Measurements from ENCODE around the gene NR1D1.

The NR1D1 gene

GRCh38 chr17:40086150-40087044 lies 14.0 kb downstream of the NR1D1 start:
- no peaks in the 10 kb centered on the region for H3K4me1 ChIP-seq (ENCODE audit: control insufficient read depth, insufficient read depth, low read depth, low read length)
- H4K91ac ChIP-seq (ENCODE audit: low read length), result peak overlapping the region; percentile 62
- no peak overlapping the region for H3K4ac ChIP-seq (ENCODE audit: low read depth in 1 of 2, low read length in 2 of 2)
- no peak overlapping the region for H3K18ac ChIP-seq (ENCODE audit: low read depth in 1 of 2, low read length in 2 of 2)
- WGBS, result 77% methylated on average over 15 of the region's 17 CpGs
- peaks cover 62 to 79% of the 10 kb centered on the region in 2 experiments for H3K36me3 ChIP-seq (ENCODE audit: control insufficient read depth in 1 of 2, insufficient read depth in 2 of 2, low read depth in 1 of 2, low read length in 2 of 2)
- H3K23ac ChIP-seq (ENCODE audit: low read length in 2 of 2), result no peak overlapping the region
- no peak overlapping the region for H3K9ac ChIP-seq (ENCODE audit: low read length)
- H3K79me1 ChIP-seq (replicated peaks; ENCODE audit: low read length, poor library complexity, severe bottlenecking), result no peaks in the 10 kb centered on the region
- no peak overlapping the region for H2BK120ac ChIP-seq (ENCODE audit: low read depth, low read length)
- no peak overlapping the region for H3K4me3 ChIP-seq (ENCODE audit: insufficient read depth in 1 of 2, low read depth in 1 of 2, low read length in 2 of 2)
- H2AFZ ChIP-seq (ENCODE audit: low read depth, low read length), result no peak overlapping the region
- H3K27ac ChIP-seq (ENCODE audit: low read length, poor library complexity, severe bottlenecking), result no peak overlapping the region
- H2BK15ac ChIP-seq (ENCODE audit: low read depth, poor library complexity, severe bottlenecking), result no peak overlapping the region
- peak overlapping the region; percentile 42 for H4K8ac ChIP-seq (ENCODE audit: low read length)
- no peak overlapping the region for H3K14ac ChIP-seq (ENCODE audit: low read length in 2 of 2)
- peak overlapping the region in 1 of 2 experiments; percentile 12 for H2BK12ac ChIP-seq (ENCODE audit: low read length in 2 of 2)
- no peaks in the 10 kb centered on the region for H3K27me3 ChIP-seq (ENCODE audit: control insufficient read depth in 1 of 2, insufficient read depth in 1 of 2, low read length in 2 of 2)
- H3K9me3 ChIP-seq (ENCODE audit: control insufficient read depth, low read length), result no peaks in the 10 kb centered on the region
- H2AK5ac ChIP-seq (ENCODE audit: low read length, severe bottlenecking), result no peak overlapping the region
- no peak overlapping the region for H3K4me2 ChIP-seq (ENCODE audit: low read length, poor library complexity, severe bottlenecking)
- H2BK5ac ChIP-seq (ENCODE audit: low read depth, low read length, poor library complexity, severe bottlenecking), result no peak overlapping the region
- DNase-seq, result peak; percentile 52

GRCh38 chr17:40084477-40084876 lies 15.9 kb downstream of the NR1D1 start:
- no peaks in the 10 kb centered on the region for H3K4me1 ChIP-seq (ENCODE audit: control insufficient read depth, insufficient read depth, low read depth, low read length)
- no peak overlapping the region for H3K23ac ChIP-seq (ENCODE audit: low read length in 2 of 2)
- H3K18ac ChIP-seq (ENCODE audit: low read depth in 1 of 2, low read length in 2 of 2), result no peak overlapping the region
- H4K8ac ChIP-seq (ENCODE audit: low read length), result no peak overlapping the region
- no peaks in the 10 kb centered on the region for H3K79me1 ChIP-seq (replicated peaks; ENCODE audit: low read length, poor library complexity, severe bottlenecking)
- H2BK120ac ChIP-seq (ENCODE audit: low read depth, low read length), result no peak overlapping the region
- 97% methylated on average over 13 of the region's 14 CpGs for WGBS
- H3K27ac ChIP-seq (ENCODE audit: low read length, poor library complexity, severe bottlenecking), result no peak overlapping the region
- no peak overlapping the region for H3K14ac ChIP-seq (ENCODE audit: low read length in 2 of 2)
- H3K9me3 ChIP-seq (ENCODE audit: control insufficient read depth, low read length), result no peaks in the 10 kb centered on the region
- no peak overlapping the region for H4K91ac ChIP-seq (ENCODE audit: low read length)
- H2BK12ac ChIP-seq (ENCODE audit: low read length in 2 of 2), result no peak overlapping the region
- no peak overlapping the region for H3K4me3 ChIP-seq (ENCODE audit: insufficient read depth in 1 of 2, low read depth in 1 of 2, low read length in 2 of 2)
- no peak overlapping the region for H3K9ac ChIP-seq (ENCODE audit: low read length)
- H2AFZ ChIP-seq (ENCODE audit: low read depth, low read length), result no peak overlapping the region
- no peak overlapping the region for H2BK5ac ChIP-seq (ENCODE audit: low read depth, low read length, poor library complexity, severe bottlenecking)
- no peak overlapping the region for H3K4ac ChIP-seq (ENCODE audit: low read depth in 1 of 2, low read length in 2 of 2)
- H3K4me2 ChIP-seq (ENCODE audit: low read length, poor library complexity, severe bottlenecking), result no peak overlapping the region
- no peak overlapping the region for H2BK15ac ChIP-seq (ENCODE audit: low read depth, poor library complexity, severe bottlenecking)
- H3K27me3 ChIP-seq (ENCODE audit: control insufficient read depth in 1 of 2, insufficient read depth in 1 of 2, low read length in 2 of 2), result no peaks in the 10 kb centered on the region
- DNase-seq, result no peak
- H2AK5ac ChIP-seq (ENCODE audit: low read length, severe bottlenecking), result no peak overlapping the region
- peaks cover 61 to 70% of the 10 kb centered on the region in 2 experiments for H3K36me3 ChIP-seq (ENCODE audit: control insufficient read depth in 1 of 2, insufficient read depth in 2 of 2, low read depth in 1 of 2, low read length in 2 of 2)

- no peak overlapping the region for H3K4ac ChIP-seq (ENCODE audit: low read depth in 1 of 2, low read length in 2 of 2)
- no peak overlapping the region for H2BK120ac ChIP-seq (ENCODE audit: low read depth, low read length)
- no peak overlapping the region for H3K27ac ChIP-seq (ENCODE audit: low read length, poor library complexity, severe bottlenecking)
- no peaks in the 10 kb centered on the region for H3K9me3 ChIP-seq (ENCODE audit: control insufficient read depth, low read length)
- H3K18ac ChIP-seq (ENCODE audit: low read depth in 1 of 2, low read length in 2 of 2), result no peak overlapping the region
- peaks cover 11% of the 10 kb centered on the region for H3K4me1 ChIP-seq (ENCODE audit: control insufficient read depth, insufficient read depth, low read depth, low read length)
- no peak overlapping the region for H2BK15ac ChIP-seq (ENCODE audit: low read depth, poor library complexity, severe bottlenecking)
- no peak overlapping the region for H4K91ac ChIP-seq (ENCODE audit: low read length)
- no peak for DNase-seq
- peaks cover 33 to 62% of the 10 kb centered on the region in 2 experiments for H3K36me3 ChIP-seq (ENCODE audit: control insufficient read depth in 1 of 2, insufficient read depth in 2 of 2, low read depth in 1 of 2, low read length in 2 of 2)
- H4K8ac ChIP-seq (ENCODE audit: low read length), result no peak overlapping the region
- no peak overlapping the region for H3K23ac ChIP-seq (ENCODE audit: low read length in 2 of 2)
- H2AFZ ChIP-seq (ENCODE audit: low read depth, low read length), result no peak overlapping the region
- H3K14ac ChIP-seq (ENCODE audit: low read length in 2 of 2), result no peak overlapping the region
- H2AK5ac ChIP-seq (ENCODE audit: low read length, severe bottlenecking), result no peak overlapping the region
- peaks cover 11% of the 10 kb centered on the region for H3K79me1 ChIP-seq (replicated peaks; ENCODE audit: low read length, poor library complexity, severe bottlenecking)
- no peaks in the 10 kb centered on the region for H3K27me3 ChIP-seq (ENCODE audit: control insufficient read depth in 1 of 2, insufficient read depth in 1 of 2, low read length in 2 of 2)
- H2BK5ac ChIP-seq (ENCODE audit: low read depth, low read length, poor library complexity, severe bottlenecking), result no peak overlapping the region
- H3K4me2 ChIP-seq (ENCODE audit: low read length, poor library complexity, severe bottlenecking), result no peak overlapping the region
- H3K4me3 ChIP-seq (ENCODE audit: insufficient read depth in 1 of 2, low read depth in 1 of 2, low read length in 2 of 2), result no peak overlapping the region
- H3K9ac ChIP-seq (ENCODE audit: low read length), result no peak overlapping the region
- H2BK12ac ChIP-seq (ENCODE audit: low read length in 2 of 2), result no peak overlapping the region
- WGBS, result 100% methylated on average over 2 of the region's 3 CpGs
Observed at GRCh38 chr17:40079545-40079944, 20.8 kb downstream of the NR1D1 start.

- Histone ChIP-seq H3K4ac (ENCODE audit: low read depth in 1 of 2, low read length in 2 of 2) (no peak overlapping the region), H3K4me1 (ENCODE audit: control insufficient read depth, insufficient read depth, low read depth, low read length) (peaks cover 30% of the 10 kb centered on the region), H3K18ac (ENCODE audit: low read depth in 1 of 2, low read length in 2 of 2) (no peak overlapping the region), H2AK5ac (ENCODE audit: low read length, severe bottlenecking) (no peak overlapping the region), H4K91ac (ENCODE audit: low read length) (no peak overlapping the region), H3K23ac (ENCODE audit: low read length in 2 of 2) (no peak overlapping the region), H2BK12ac (ENCODE audit: low read length in 2 of 2) (no peak overlapping the region), H4K8ac (ENCODE audit: low read length) (no peak overlapping the region), H2BK15ac (ENCODE audit: low read depth, poor library complexity, severe bottlenecking) (no peak overlapping the region), H3K27ac (ENCODE audit: low read length, poor library complexity, severe bottlenecking) (no peak overlapping the region), H3K36me3 (ENCODE audit: control insufficient read depth in 1 of 2, insufficient read depth in 2 of 2, low read depth in 1 of 2, low read length in 2 of 2) (peaks cover 24 to 52% of the 10 kb centered on the region in 2 experiments), H3K27me3 (ENCODE audit: control insufficient read depth in 1 of 2, insufficient read depth in 1 of 2, low read length in 2 of 2) (no peaks in the 10 kb centered on the region), H2BK120ac (ENCODE audit: low read depth, low read length) (no peak overlapping the region), H3K9me3 (ENCODE audit: control insufficient read depth, low read length) (no peaks in the 10 kb centered on the region), H2AFZ (ENCODE audit: low read depth, low read length) (no peak overlapping the region), H2BK5ac (ENCODE audit: low read depth, low read length, poor library complexity, severe bottlenecking) (no peak overlapping the region), H3K9ac (ENCODE audit: low read length) (peak overlapping the region; percentile 71), H3K4me3 (ENCODE audit: insufficient read depth in 1 of 2, low read depth in 1 of 2, low read length in 2 of 2) (peak overlapping the region in 1 of 2 experiments; percentile 4), H3K14ac (ENCODE audit: low read length in 2 of 2) (no peak overlapping the region), H3K79me1 (replicated peaks; ENCODE audit: low read length, poor library complexity, severe bottlenecking) (peaks cover 17% of the 10 kb centered on the region), H3K4me2 (ENCODE audit: low read length, poor library complexity, severe bottlenecking) (no peak overlapping the region)
- no peak for DNase-seq
- 93% methylated on average over 5 of the region's 7 CpGs for WGBS
Observed at GRCh38 chr17:40076591-40076990, 23.8 kb downstream of the NR1D1 start.

Measured in mesenchymal stem cell (in vitro differentiated cells and primary cell).